Activated CD8-positive, alpha-beta memory T cell treated with anti-CD3 and anti-CD28 coated beads, Interleukin-2, amount 50 U/mL, for 24 hours (primary cell): ENCODE data around the gene CDO1.

ENCODE experiments used
- DNase-seq: peaks from one replicate; pipeline ENCODE4 v3.0.0-alpha.2; 2020; ENCODE audit errors: extremely low read depth

Gene CDO1

GRCh38 chr5:115816226-115817081, at the start of gene CDO1:
TSS of gene CDO1 (minus strand) at chr5:115816659. CDS start at chr5:115816397, 262 bp downstream.
- DNase-seq = no peak

- no peak for DNase-seq
Observed at GRCh38 chr5:115859378-115859777, 42.9 kb upstream of the CDO1 start.

GRCh38 chr5:115858396-115858795, 41.9 kb upstream of the CDO1 start:
- DNase-seq = no peak

GRCh38 chr5:115857626-115858349, 41.3 kb upstream of the CDO1 start:
- no peak for DNase-seq

GRCh38 chr5:115857057-115857479, 40.6 kb upstream of the CDO1 start:
- DNase-seq = no peak

GRCh38 chr5:115855959-115856358, 39.5 kb upstream of the CDO1 start:
- DNase-seq = no peak

- DNase-seq = no peak
Observed at GRCh38 chr5:115854139-115854538, 37.7 kb upstream of the CDO1 start.

GRCh38 chr5:115850744-115851416, 34.4 kb upstream of the CDO1 start:
- DNase-seq = no peak

- no peak for DNase-seq
Observed at GRCh38 chr5:115849258-115849798, 32.9 kb upstream of the CDO1 start.

GRCh38 chr5:115847290-115847689, 30.8 kb upstream of the CDO1 start:
- no peak for DNase-seq

GRCh38 chr5:115844321-115844817, 27.9 kb upstream of the CDO1 start:
- no peak for DNase-seq

- no peak for DNase-seq
Observed at GRCh38 chr5:115843444-115844130, 27.1 kb upstream of the CDO1 start.

GRCh38 chr5:115842952-115843351, 26.5 kb upstream of the CDO1 start:
- DNase-seq = no peak

- DNase-seq = no peak
Observed at GRCh38 chr5:115842089-115842935, 25.9 kb upstream of the CDO1 start.

GRCh38 chr5:115841382-115842088, 25.1 kb upstream of the CDO1 start, which contains the start of the genes AP3S1 and ATG12:
TSS of gene AP3S1 (plus strand) at chr5:115841935. CDS start at chr5:115842038, 103 bp downstream.
TSS of gene ATG12 (minus strand) at chr5:115841565. CDS start at chr5:115841552, 13 bp downstream.
- DNase-seq = peak; percentile 75

GRCh38 chr5:115840873-115841272, 24.4 kb upstream of the CDO1 start:
- DNase-seq = no peak

- DNase-seq = no peak
Observed at GRCh38 chr5:115838885-115839518, 22.5 kb upstream of the CDO1 start.

- DNase-seq = no peak
Observed at GRCh38 chr5:115835481-115835880, 19.0 kb upstream of the CDO1 start.

GRCh38 chr5:115831163-115831768, 14.8 kb upstream of the CDO1 start:
- no peak for DNase-seq
